ENCODE data around the gene GPC5.

Gene GPC5

DNA sequence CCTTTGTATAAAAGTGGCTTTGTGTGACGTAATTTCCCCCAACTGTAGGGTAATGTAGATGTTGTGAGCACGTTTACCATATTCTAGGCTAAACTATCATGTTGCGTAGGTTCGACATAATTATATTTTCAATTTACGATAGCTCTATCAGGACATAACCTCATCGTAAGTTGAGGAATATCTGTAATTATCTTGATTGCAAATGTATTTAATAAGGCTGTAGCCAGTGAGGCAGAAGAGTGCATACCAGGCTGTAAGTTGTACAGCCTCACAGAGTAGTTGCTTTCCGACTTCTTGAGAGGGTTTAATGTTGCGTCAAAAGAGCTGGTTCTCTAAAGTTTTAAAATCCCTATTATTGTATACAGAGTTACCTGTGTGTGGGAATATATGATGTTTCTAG lies 988.8 kb downstream of the GPC5 start:
- H3K4me3 ChIP-seq (ENCODE audit: low read depth, low read length) = no peak overlapping the region
- H3K4me1 ChIP-seq (ENCODE audit: control insufficient read depth, insufficient read depth, low read length) = no peaks in the 10 kb centered on the region
- ChIA-PET POLR2A (no interaction called here), CTCF (interaction anchor here (0.6 to 1.2 kb wide), 2 partner anchors 12 to 896 kb away, joined by 3 read pairs; no protein-coding TSS in a partner anchor)
- H3K36me3 ChIP-seq (ENCODE audit: control insufficient read depth in 2 of 2, insufficient read depth in 1 of 2, low read length in 2 of 2) = no peaks in the 10 kb centered on the region
- no peaks in the 10 kb centered on the region for H3K9me3 ChIP-seq (ENCODE audit: control insufficient read depth, insufficient read depth, low read depth, low read length)
- no peak overlapping the region for H3K27ac ChIP-seq (ENCODE audit: extremely low read depth, low read depth, low read length)
- no peak for TF ChIP-seq ZNF626 (tag by site-specific recombination; IDR thresholded peaks at IDR 0.05)
- no peak for TF ChIP-seq ZNF416 (tag by site-specific recombination; IDR thresholded peaks at IDR 0.05)

DNA sequence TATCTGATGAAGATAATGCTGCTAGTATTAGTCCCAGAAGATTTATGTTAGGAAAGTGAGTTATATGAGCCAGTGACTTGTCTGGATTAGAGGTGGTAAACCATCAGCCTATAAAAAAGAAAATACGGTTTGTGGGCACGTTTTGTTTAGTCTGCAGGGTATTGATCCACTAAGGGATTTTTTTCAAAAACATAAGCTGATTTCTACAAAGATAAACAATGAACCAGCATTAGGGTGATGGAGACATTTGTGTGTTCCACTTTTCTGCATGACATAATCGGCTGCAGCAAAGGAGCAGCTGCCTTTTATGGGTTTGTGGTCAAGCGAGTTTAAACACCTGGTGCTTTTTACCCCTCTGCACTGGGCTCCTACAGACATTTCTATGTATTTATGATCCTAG lies 991.8 kb downstream of the GPC5 start:
- Histone ChIP-seq H3K9me3 (ENCODE audit: control insufficient read depth, insufficient read depth, low read depth, low read length) (no peaks in the 10 kb centered on the region), H3K27ac (ENCODE audit: extremely low read depth, low read depth, low read length) (no peak overlapping the region), H3K4me3 (ENCODE audit: low read depth, low read length) (no peak overlapping the region), H3K4me1 (ENCODE audit: control insufficient read depth, insufficient read depth, low read length) (no peaks in the 10 kb centered on the region), H3K36me3 (ENCODE audit: control insufficient read depth in 2 of 2, insufficient read depth in 1 of 2, low read length in 2 of 2) (no peaks in the 10 kb centered on the region)
- ChIA-PET CTCF (no interaction called here), POLR2A (no interaction called here)
- TF ChIP-seq HOXD13 (CRISPR knock-in tag; IDR thresholded peaks at IDR 0.05; ENCODE audit: borderline replicate concordance) (0 out of 2 replicates have a peak, but pooled peaks have one; percentile 63), TRIM28 (IDR thresholded peaks at IDR 0.05; ENCODE audit: borderline replicate concordance, low read length) (peak; percentile 74), GLI2 (tag by site-specific recombination; IDR thresholded peaks at IDR 0.05; ENCODE audit: borderline replicate concordance, low read depth) (no peak), HOXC10 (CRISPR knock-in tag; IDR thresholded peaks at IDR 0.05) (no peak), YY1 (tag by site-specific recombination; IDR thresholded peaks at IDR 0.05) (no peak), ZNF23 (tag by site-specific recombination; IDR thresholded peaks at IDR 0.05; ENCODE audit: borderline replicate concordance) (no peak), ZNF600 (tag by site-specific recombination; IDR thresholded peaks at IDR 0.05) (no peak), FEZF1 (tag by site-specific recombination; IDR thresholded peaks at IDR 0.05) (peak; percentile 57), ZNF423 (tag by site-specific recombination; IDR thresholded peaks at IDR 0.05) (no peak), ZNF324 (tag by site-specific recombination; IDR thresholded peaks at IDR 0.05) (no peak), BCL11B (tag by site-specific recombination; IDR thresholded peaks at IDR 0.05; ENCODE audit: low read depth) (no peak), ZNF837 (tag by site-specific recombination; IDR thresholded peaks at IDR 0.05) (no peak), SETDB1 (IDR thresholded peaks at IDR 0.05; ENCODE audit: insufficient read length, low read length) (no peak), ZNF610 (tag by site-specific recombination; IDR thresholded peaks at IDR 0.05; ENCODE audit: borderline replicate concordance) (no peak), ZNF146 (tag by site-specific recombination; IDR thresholded peaks at IDR 0.05) (no peak), PRDM1 (tag by site-specific recombination; IDR thresholded peaks at IDR 0.05) (no peak)
- TF ChIP-seq, protein P1, sequence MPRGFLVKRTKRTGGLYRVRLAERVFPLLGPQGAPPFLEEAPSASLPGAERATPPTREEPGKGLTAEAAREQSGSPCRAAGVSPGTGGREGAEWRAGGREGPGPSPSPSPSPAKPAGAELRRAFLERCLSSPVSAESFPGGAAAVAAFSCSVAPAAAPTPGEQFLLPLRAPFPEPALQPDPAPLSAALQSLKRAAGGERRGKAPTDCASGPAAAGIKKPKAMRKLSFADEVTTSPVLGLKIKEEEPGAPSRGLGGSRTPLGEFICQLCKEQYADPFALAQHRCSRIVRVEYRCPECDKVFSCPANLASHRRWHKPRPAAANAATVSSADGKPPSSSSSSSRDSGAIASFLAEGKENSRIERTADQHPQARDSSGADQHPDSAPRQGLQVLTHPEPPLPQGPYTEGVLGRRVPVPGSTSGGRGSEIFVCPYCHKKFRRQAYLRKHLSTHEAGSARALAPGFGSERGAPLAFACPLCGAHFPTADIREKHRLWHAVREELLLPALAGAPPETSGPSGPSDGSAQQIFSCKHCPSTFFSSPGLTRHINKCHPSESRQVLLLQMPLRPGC (tag by site-specific recombination; IDR thresholded peaks at IDR 0.05) = no peak
- TF ChIP-seq, protein P2, sequence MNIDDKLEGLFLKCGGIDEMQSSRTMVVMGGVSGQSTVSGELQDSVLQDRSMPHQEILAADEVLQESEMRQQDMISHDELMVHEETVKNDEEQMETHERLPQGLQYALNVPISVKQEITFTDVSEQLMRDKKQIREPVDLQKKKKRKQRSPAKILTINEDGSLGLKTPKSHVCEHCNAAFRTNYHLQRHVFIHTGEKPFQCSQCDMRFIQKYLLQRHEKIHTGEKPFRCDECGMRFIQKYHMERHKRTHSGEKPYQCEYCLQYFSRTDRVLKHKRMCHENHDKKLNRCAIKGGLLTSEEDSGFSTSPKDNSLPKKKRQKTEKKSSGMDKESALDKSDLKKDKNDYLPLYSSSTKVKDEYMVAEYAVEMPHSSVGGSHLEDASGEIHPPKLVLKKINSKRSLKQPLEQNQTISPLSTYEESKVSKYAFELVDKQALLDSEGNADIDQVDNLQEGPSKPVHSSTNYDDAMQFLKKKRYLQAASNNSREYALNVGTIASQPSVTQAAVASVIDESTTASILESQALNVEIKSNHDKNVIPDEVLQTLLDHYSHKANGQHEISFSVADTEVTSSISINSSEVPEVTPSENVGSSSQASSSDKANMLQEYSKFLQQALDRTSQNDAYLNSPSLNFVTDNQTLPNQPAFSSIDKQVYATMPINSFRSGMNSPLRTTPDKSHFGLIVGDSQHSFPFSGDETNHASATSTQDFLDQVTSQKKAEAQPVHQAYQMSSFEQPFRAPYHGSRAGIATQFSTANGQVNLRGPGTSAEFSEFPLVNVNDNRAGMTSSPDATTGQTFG (tag by site-specific recombination; IDR thresholded peaks at IDR 0.05; ENCODE audit: borderline replicate concordance) = no peak
- TF ChIP-seq, protein P3, sequence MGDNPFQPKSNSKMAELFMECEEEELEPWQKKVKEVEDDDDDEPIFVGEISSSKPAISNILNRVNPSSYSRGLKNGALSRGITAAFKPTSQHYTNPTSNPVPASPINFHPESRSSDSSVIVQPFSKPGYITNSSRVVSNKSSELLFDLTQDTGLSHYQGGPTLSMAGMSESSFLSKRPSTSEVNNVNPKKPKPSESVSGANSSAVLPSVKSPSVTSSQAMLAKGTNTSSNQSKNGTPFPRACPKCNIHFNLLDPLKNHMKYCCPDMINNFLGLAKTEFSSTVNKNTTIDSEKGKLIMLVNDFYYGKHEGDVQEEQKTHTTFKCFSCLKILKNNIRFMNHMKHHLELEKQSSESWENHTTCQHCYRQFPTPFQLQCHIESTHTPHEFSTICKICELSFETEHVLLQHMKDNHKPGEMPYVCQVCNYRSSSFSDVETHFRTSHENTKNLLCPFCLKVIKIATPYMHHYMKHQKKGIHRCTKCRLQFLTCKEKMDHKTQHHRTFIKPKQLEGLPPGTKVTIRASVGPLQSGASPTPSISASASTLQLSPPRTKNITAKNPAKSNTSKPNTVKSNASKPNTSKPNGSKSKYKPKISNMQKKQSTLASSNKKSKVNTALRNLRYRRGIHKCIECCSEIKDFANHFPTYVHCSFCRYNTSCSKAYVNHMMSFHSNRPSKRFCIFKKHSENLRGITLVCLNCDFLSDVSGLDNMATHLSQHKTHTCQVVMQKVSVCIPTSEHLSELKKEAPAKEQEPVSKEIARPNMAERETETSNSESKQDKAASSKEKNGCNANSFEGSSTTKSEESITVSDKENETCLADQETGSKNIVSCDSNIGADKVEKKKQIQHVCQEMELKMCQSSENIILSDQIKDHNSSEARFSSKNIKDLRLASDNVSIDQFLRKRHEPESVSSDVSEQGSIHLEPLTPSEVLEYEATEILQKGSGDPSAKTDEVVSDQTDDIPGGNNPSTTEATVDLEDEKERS (tag by site-specific recombination; IDR thresholded peaks at IDR 0.05) = no peak

Data from HEK293 (cell line).